CD14-positive monocyte (primary cell): ENCODE data around the gene MAST4. TPM values are rescaled to one million over a fixed set of nuclear protein-coding genes. Genes with fewer than 3 reads are reported as not detected.
A peak's percentile ranks its signal among the peaks of the same experiment; 100 is the strongest.

Source experiments
- DNase-seq, 3 donors: peaks; one replicate each; pipeline ENCODE4 v3.0.0-alpha.2; 2011 to 2022
- H2AFZ ChIP-seq: 2 replicates; pipeline ENCODE4 v1.6.0; 2012; ENCODE audit warnings: mild to moderate bottlenecking, low read depth, low read length, inconsistent platforms; ENCODE audit not compliant: insufficient read depth, poor library complexity, severe bottlenecking
- H3K27ac ChIP-seq, 2 donors: 1 replicate in 1 of 2; 2 replicates in 1 of 2; pipeline ENCODE4 v1.5.1; 2012 to 2013; ENCODE audit warnings: low read length in 2 of 2, control low read depth in 1 of 2, inconsistent platforms in 1 of 2, low read depth in 1 of 2, mild to moderate bottlenecking in 1 of 2
- H3K27me3 ChIP-seq, 2 donors: one replicate each; pipeline versions ENCODE4 v1.6.0 to v1.6.1; 2011 to 2013; ENCODE audit warnings: low read length in 2 of 2; ENCODE audit not compliant: control insufficient read depth in 2 of 2, insufficient read depth in 2 of 2
- H3K36me3 ChIP-seq, 2 donors: replicated peaks in 1 of 2; 1 replicate in 1 of 2; 2 replicates in 1 of 2; pipeline versions ENCODE4 v1.5.1 to v1.6.1; 2012 to 2013; ENCODE audit warnings: low read length in 2 of 2, control low read depth in 1 of 2, inconsistent platforms in 1 of 2, mild to moderate bottlenecking in 1 of 2; ENCODE audit not compliant: insufficient read depth in 2 of 2, control insufficient read depth in 1 of 2
- H3K4me1 ChIP-seq, 2 donors: 1 replicate in 1 of 2; 2 replicates in 1 of 2; pipeline versions ENCODE4 v1.5.1 to v1.6.1; 2012 to 2013; ENCODE audit warnings: low read length in 2 of 2, control low read depth in 1 of 2, inconsistent platforms in 1 of 2, mild to moderate bottlenecking in 1 of 2, moderate library complexity in 1 of 2; ENCODE audit not compliant: insufficient read depth in 2 of 2, control insufficient read depth in 1 of 2
- H3K4me2 ChIP-seq: replicated peaks from 2 replicates; pipeline ENCODE3; 2012; ENCODE audit warnings: low read length, moderate library complexity, mild to moderate bottlenecking; ENCODE audit not compliant: poor library complexity, severe bottlenecking; ENCODE audit errors: extremely low read depth
- H3K4me3 ChIP-seq, 3 experiments: fragments of 200-600 bp in 1 of 3; sonication (generic) in 1 of 3; replicated peaks in 1 of 3; 1 replicate in 2 of 3; 2 replicates in 1 of 3; pipeline ENCODE4 v1.5.1; 2011 to 2013; ENCODE audit warnings: low read length in 3 of 3, mild to moderate bottlenecking in 3 of 3, control low read depth in 2 of 3, low read depth in 2 of 3, inconsistent platforms in 1 of 3, moderate library complexity in 1 of 3
- H3K79me2 ChIP-seq: 2 replicates; pipeline ENCODE4 v1.6.0; 2012; ENCODE audit warnings: mild to moderate bottlenecking, control low read depth, inconsistent platforms, low read length, moderate library complexity; ENCODE audit not compliant: insufficient read depth
- H3K9ac ChIP-seq: 2 replicates; pipeline ENCODE4 v1.6.0; 2017; ENCODE audit warnings: low read length, mild to moderate bottlenecking; ENCODE audit not compliant: insufficient read depth, poor library complexity, severe bottlenecking
- H3K9me3 ChIP-seq, 2 donors: replicated peaks in 1 of 2; 1 replicate in 1 of 2; 2 replicates in 1 of 2; pipeline versions ENCODE4 v1.5.1 to v1.6.1; 2012 to 2013; ENCODE audit warnings: low read length in 2 of 2, control low read depth in 1 of 2; ENCODE audit not compliant: control insufficient read depth in 1 of 2, insufficient read depth in 1 of 2
- H4K20me1 ChIP-seq: 2 replicates; pipeline ENCODE4 v1.6.0; 2012; ENCODE audit warnings: mild to moderate bottlenecking, low read length, control low read depth, moderate library complexity; ENCODE audit not compliant: insufficient read depth
- H3K27ac Mint-ChIP-seq, 7 donors: one replicate each; pipeline ENCODE4 v1.8.0; 2020; ENCODE audit warnings: mild to moderate bottlenecking in 7 of 7, mixed read lengths in 7 of 7, moderate library complexity in 6 of 7, inconsistent platforms in 2 of 7
- H3K27me3 Mint-ChIP-seq, 3 donors: one replicate each; pipeline ENCODE4 v1.8.0; 2021 to 2022; ENCODE audit warnings: low read depth in 3 of 3, mild to moderate bottlenecking in 3 of 3, mixed read lengths in 3 of 3, moderate library complexity in 3 of 3, inconsistent platforms in 1 of 3
- H3K36me3 Mint-ChIP-seq, 2 donors: one replicate each; pipeline ENCODE4 v1.8.0; 2020; ENCODE audit warnings: mixed read lengths in 2 of 2, inconsistent platforms in 1 of 2, mild to moderate bottlenecking in 1 of 2
- H3K4me1 Mint-ChIP-seq: one replicate; pipeline ENCODE4 v1.8.0; 2020; ENCODE audit warnings: mild to moderate bottlenecking, mixed read lengths
- H3K4me3 Mint-ChIP-seq, 2 donors: one replicate each; pipeline ENCODE4 v1.8.0; 2020; ENCODE audit warnings: mild to moderate bottlenecking in 2 of 2, mixed read lengths in 2 of 2, moderate library complexity in 1 of 2
- H3K9me3 Mint-ChIP-seq, 7 donors: one replicate each; pipeline ENCODE4 v1.8.0; 2020 to 2022; ENCODE audit warnings: mixed read lengths in 7 of 7, mild to moderate bottlenecking in 6 of 7, moderate library complexity in 6 of 7, inconsistent platforms in 2 of 7
- WGBS: methylation state at CpG from one replicate; pipeline ENCODE4 v1.1.5; 2013; ENCODE audit warnings: missing lambda C conversion rate; ENCODE audit not compliant: insufficient coverage; 5-methylcytosine and 5-hydroxymethylcytosine counted together
- intact Hi-C, 2 donors: fragments of 100-400 bp; cut with micrococcal nuclease; formaldehyde crosslinking; loops; one replicate each; pipeline versions ENCODE4 v1.15.0 to v1.15.1; 2023
- polyA plus RNA-seq, 3 donors: library from polyadenylated mRNA; depleted of rRNA in 1 of 3; unstranded in 2 of 3; stranded (reverse) in 1 of 3; fragments of 300-500 nt in 2 of 3; fragments of >200 nt in 1 of 3; fragmentation: Illumina TruSeq in 2 of 3; gene quantifications; 1 replicate in 2 of 3; 2 replicates in 1 of 3; pipeline ENCODE4 v1.2.3, GENCODE V29; 2012 to 2021
- TF ChIP-seq, protein P1 (sequence below): fragments of 200-600 bp; IDR thresholded peaks from one replicate; pipeline ENCODE4 v1.8.0; 2022; ENCODE audit warnings: antibody characterized with exemption, mild to moderate bottlenecking

MAST4 gene
- polyA plus RNA-seq, 3 donors: 0.03 to 0.24 TPM; not detected in 1

DNA sequence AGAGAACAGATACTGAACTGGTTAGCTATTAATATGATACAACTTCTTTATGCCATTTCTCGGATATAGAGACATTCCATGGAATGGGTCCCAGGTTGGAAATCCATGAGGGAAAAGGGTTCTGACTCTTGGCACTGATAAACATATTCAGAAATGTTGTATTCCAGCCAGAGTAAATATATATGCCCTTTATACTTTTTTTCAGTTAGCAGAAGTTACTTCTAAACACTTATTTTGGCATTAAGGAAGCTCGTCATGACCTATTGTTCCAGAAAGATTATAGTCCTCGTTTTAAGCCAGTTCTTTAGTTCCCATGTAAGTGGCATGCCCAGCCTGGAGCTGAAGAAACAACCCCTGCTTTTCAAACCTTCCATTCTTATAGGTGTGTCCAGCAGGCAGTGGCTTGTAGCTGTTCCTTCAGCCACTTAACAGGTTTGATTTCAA lies 418.8 kb downstream of the MAST4 start:
- WGBS: 14% methylated on average over 2 of the region's 3 CpGs
- Mint-ChIP-seq H3K27ac (peak overlapping the region in 1 of 7 donors; percentile 55), H3K4me1 (peaks cover 27% of the 10 kb centered on the region), H3K9me3 (no peaks in the 10 kb centered on the region), H3K27me3 (peaks cover 0 to 2% (median 1%) of the 10 kb centered on the region in 3 donors), H3K4me3 (peak overlapping the region; percentile 65 to 85), H3K36me3 (no peaks in the 10 kb centered on the region)
- Histone ChIP-seq H3K79me2 (no peaks in the 10 kb centered on the region), H2AFZ (peak overlapping the region; percentile 48), H3K4me2 (peak overlapping the region; percentile 65), H4K20me1 (no peaks in the 10 kb centered on the region), H3K27me3 (no peaks in the 10 kb centered on the region), H3K36me3 (no peaks in the 10 kb centered on the region), H3K9me3 (no peaks in the 10 kb centered on the region), H3K9ac (no peak overlapping the region), H3K27ac (no peak overlapping the region), H3K4me3 (peak overlapping the region; percentile 22 to 67 (median 22)), H3K4me1 (peaks cover 16 to 24% of the 10 kb centered on the region in 2 donors)
- no peak for DNase-seq
- TF ChIP-seq, protein P1, sequence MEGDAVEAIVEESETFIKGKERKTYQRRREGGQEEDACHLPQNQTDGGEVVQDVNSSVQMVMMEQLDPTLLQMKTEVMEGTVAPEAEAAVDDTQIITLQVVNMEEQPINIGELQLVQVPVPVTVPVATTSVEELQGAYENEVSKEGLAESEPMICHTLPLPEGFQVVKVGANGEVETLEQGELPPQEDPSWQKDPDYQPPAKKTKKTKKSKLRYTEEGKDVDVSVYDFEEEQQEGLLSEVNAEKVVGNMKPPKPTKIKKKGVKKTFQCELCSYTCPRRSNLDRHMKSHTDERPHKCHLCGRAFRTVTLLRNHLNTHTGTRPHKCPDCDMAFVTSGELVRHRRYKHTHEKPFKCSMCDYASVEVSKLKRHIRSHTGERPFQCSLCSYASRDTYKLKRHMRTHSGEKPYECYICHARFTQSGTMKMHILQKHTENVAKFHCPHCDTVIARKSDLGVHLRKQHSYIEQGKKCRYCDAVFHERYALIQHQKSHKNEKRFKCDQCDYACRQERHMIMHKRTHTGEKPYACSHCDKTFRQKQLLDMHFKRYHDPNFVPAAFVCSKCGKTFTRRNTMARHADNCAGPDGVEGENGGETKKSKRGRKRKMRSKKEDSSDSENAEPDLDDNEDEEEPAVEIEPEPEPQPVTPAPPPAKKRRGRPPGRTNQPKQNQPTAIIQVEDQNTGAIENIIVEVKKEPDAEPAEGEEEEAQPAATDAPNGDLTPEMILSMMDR: no peak
- intact Hi-C loops: no loop called here

DNA sequence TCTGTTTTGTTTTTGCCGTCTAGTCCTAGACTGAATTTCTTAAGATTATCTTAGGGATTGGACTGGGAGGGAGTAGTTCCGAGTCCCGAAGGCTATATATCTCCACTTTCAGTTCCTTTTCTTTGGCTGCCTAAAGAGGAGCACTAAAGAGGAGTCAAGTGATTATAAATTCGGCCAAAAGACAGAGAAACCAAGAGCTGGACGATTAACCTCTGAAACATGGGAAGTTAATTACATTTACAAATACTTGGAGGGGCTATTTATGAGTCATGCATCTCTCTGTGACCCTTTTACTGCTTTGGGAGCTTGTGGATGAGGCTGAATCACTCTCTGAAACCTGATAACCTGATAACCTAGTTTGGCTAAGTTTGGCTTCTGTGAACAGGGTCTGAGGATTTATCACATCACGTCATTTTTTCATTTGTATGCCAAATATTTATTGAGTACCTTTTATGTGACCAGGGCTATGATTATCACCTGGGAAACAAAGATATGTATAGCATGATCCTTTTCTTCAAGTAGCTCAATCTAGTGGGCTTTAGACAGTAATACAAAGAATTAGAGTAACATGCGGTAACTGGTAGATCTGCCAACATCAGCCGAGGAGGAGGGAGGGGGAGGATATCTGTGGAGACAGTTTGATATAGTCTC lies 419.5 kb downstream of the MAST4 start:
- Histone ChIP-seq H4K20me1 (no peaks in the 10 kb centered on the region), H3K79me2 (no peaks in the 10 kb centered on the region), H3K27me3 (no peaks in the 10 kb centered on the region), H3K4me3 (peak overlapping the region; percentile 22 to 67 (median 22)), H3K9ac (no peak overlapping the region), H3K9me3 (no peaks in the 10 kb centered on the region), H3K27ac (no peak overlapping the region), H2AFZ (peak overlapping the region; percentile 48), H3K4me1 (peaks cover 17 to 24% of the 10 kb centered on the region in 2 donors), H3K36me3 (no peaks in the 10 kb centered on the region), H3K4me2 (peak overlapping the region; percentile 65)
- no CpG with 5 or more reads among the region's 8 CpGs for WGBS
- Mint-ChIP-seq H3K4me3 (peak overlapping the region; percentile 65 to 85), H3K27me3 (peaks cover 0 to 2% (median 1%) of the 10 kb centered on the region in 3 donors), H3K27ac (peak overlapping the region in 1 of 7 donors; percentile 28), H3K4me1 (peaks cover 27% of the 10 kb centered on the region), H3K36me3 (no peaks in the 10 kb centered on the region), H3K9me3 (no peaks in the 10 kb centered on the region)
- TF ChIP-seq, protein P1: no peak
- peak in 2 of 3 donors; percentile 24 to 38 for DNase-seq
- intact Hi-C loops: no loop called here
